K562 (cell line): ENCODE data around the gene LARP4B. TPM values are rescaled to one million over a fixed set of nuclear protein-coding genes. Genes with fewer than 3 reads are reported as not detected.

Experiments used
- ATAC-seq: fragments of 200-7000 bp; cut with Tn5 transposase; 3 replicates; pipeline ENCODE4 v1.9.1; 2020; ENCODE audit warnings: moderate library complexity
- BruUV-seq: library from RNA; stranded (reverse); fragments of 400-500 nt; replicated peaks from 2 replicates; lab custom pipeline; 2021; lab: Mats Ljungman, UMichigan
- CTCF ChIA-PET: fragments of 300-600 bp; formaldehyde crosslinking; extraction: SDS; loops from one replicate; lab custom pipeline; 2021; ENCODE audit warnings: low intra/inter-chr PET ratio; lab: Yijun Ruan, JAX
- POLR2A ChIA-PET: fragments of 300-600, 350-650 bp; sonication (Branson Sonifier 250); formaldehyde crosslinking; extraction: SDS; loops from one replicate; lab custom pipeline; 2021; ENCODE audit warnings: antibody characterized with exemption, inconsistent platforms; lab: Yijun Ruan, JAX
- DNase-seq, 4 experiments: peaks; one replicate each; pipeline versions ENCODE4 v3.0.0 to v3.0.0-alpha.2; 2011 to 2018; ENCODE audit warnings: low spot score in 3 of 4, mixed read lengths in 3 of 4; ENCODE audit errors: extremely low read depth in 1 of 4
- FAIRE-seq: peaks from 2 replicates; lab custom pipeline; 2011; peaks lifted over from hg19 to GRCh38; lab: Jason Lieb, UNC
- H2AFZ ChIP-seq: 2 replicates; pipeline ENCODE4 v1.6.0; 2011; ENCODE audit warnings: low read depth, low read length, control low read depth, inconsistent platforms
- H3K27ac ChIP-seq: fragments of 200-600 bp; 3 replicates; pipeline ENCODE4 v1.8.0; 2011; ENCODE audit warnings: low read depth, mild to moderate bottlenecking, control low read depth, inconsistent platforms, low read length, moderate library complexity, mixed read lengths; ENCODE audit errors: extremely low read depth
- H3K27me3 ChIP-seq, 2 experiments: fragments of 300-600 bp in 1 of 2; 2 replicates in 1 of 2; 3 replicates in 1 of 2; pipeline versions ENCODE4 v1.6.0 to v1.8.0; 2011; ENCODE audit warnings: inconsistent platforms in 2 of 2, low read length in 2 of 2, mild to moderate bottlenecking in 1 of 2, mixed read lengths in 1 of 2, moderate library complexity in 1 of 2; ENCODE audit not compliant: control insufficient read depth in 2 of 2, insufficient read depth in 2 of 2
- H3K36me3 ChIP-seq: fragments of 300-600 bp; 3 replicates; pipeline ENCODE4 v1.8.0; 2011; ENCODE audit warnings: mild to moderate bottlenecking, low read length, inconsistent platforms; ENCODE audit not compliant: control insufficient read depth, insufficient read depth
- H3K4me1 ChIP-seq, 2 experiments: fragments of 200-600 bp in 1 of 2; replicated peaks in 1 of 2; 2 replicates in 1 of 2; 3 replicates in 1 of 2; pipeline versions ENCODE4 v1.5.1 to v1.8.0; 2011; ENCODE audit warnings: inconsistent platforms in 2 of 2, low read length in 2 of 2, mild to moderate bottlenecking in 1 of 2, mixed read lengths in 1 of 2, moderate library complexity in 1 of 2; ENCODE audit not compliant: control insufficient read depth in 2 of 2, insufficient read depth in 2 of 2
- H3K4me2 ChIP-seq: 2 replicates; pipeline ENCODE4 v1.6.1; 2011; ENCODE audit warnings: low read length, control low read depth, inconsistent platforms, mixed read lengths; ENCODE audit not compliant: insufficient read depth
- H3K4me3 ChIP-seq: fragments of 200-600 bp; sonication (generic), shearing (Covaris generic); 2 replicates; pipeline ENCODE4 v1.5.1; 2016; ENCODE audit warnings: control low read depth, inconsistent platforms
- H3K79me2 ChIP-seq: fragments of 200-600 bp; 3 replicates; pipeline ENCODE4 v1.8.0; 2011; ENCODE audit warnings: low read length, inconsistent platforms; ENCODE audit not compliant: control insufficient read depth, insufficient read depth
- H3K9ac ChIP-seq, 2 experiments: 2 replicates each; pipeline versions ENCODE4 v1.6.0 to v1.6.1; 2011; ENCODE audit warnings: low read depth in 2 of 2, low read length in 2 of 2, control low read depth in 1 of 2, inconsistent platforms in 1 of 2, mild to moderate bottlenecking in 1 of 2, mixed read lengths in 1 of 2; ENCODE audit not compliant: insufficient read depth in 1 of 2
- H3K9me1 ChIP-seq: one replicate; pipeline ENCODE4 v1.6.0; 2011; ENCODE audit warnings: inconsistent platforms, mild to moderate bottlenecking, low read length, moderate library complexity; ENCODE audit not compliant: control insufficient read depth, insufficient read depth
- H3K9me3 ChIP-seq: replicated peaks from 2 replicates; pipeline ENCODE4 v1.5.1; 2011; ENCODE audit warnings: low read depth, low read length, inconsistent platforms; ENCODE audit not compliant: control insufficient read depth, insufficient read depth
- H4K20me1 ChIP-seq: replicated peaks from 2 replicates; pipeline ENCODE4 v1.6.1; 2011; ENCODE audit warnings: low read length, inconsistent platforms, mixed read lengths; ENCODE audit not compliant: control insufficient read depth, insufficient read depth
- CHD7 ChIP-seq: fragments of 200-600 bp; sonication (generic); IDR thresholded peaks from one replicate; pipeline ENCODE4 v1.6.1; 2012; ENCODE audit warnings: mild to moderate bottlenecking, low read depth, low read length, inconsistent platforms
- E2F5 ChIP-seq: sonication (generic); formaldehyde crosslinking; IDR thresholded peaks from 2 replicates; pipeline ENCODE4 v1.8.0; 2022; ENCODE audit warnings: mild to moderate bottlenecking, missing genetic modification reagents
- TSHZ1 ChIP-seq: fragments of 250-450 bp; sonication (Bioruptor Pico); IDR thresholded peaks from 2 replicates; pipeline ENCODE4 v1.4.0; 2020; ENCODE audit warnings: mild to moderate bottlenecking, moderate library complexity
- ZFPM2 ChIP-seq: fragments of 250-450 bp; sonication (Bioruptor Pico); IDR thresholded peaks from 2 replicates; pipeline ENCODE4 v1.5.1; 2022; ENCODE audit warnings: mild to moderate bottlenecking
- WGBS: fragments of 100-300 bp; shearing (Covaris generic); methylation state at CpG from one replicate; pipeline ENCODE4 v1.1.6; 2016; ENCODE audit warnings: low coverage, mixed read lengths; ENCODE audit not compliant: insufficient coverage; ENCODE audit errors: missing lambda C conversion rate; 5-methylcytosine and 5-hydroxymethylcytosine counted together
- in situ Hi-C: fragments of 300-500 bp; cut with MboI; formaldehyde crosslinking; loops from 4 replicates; pipeline ENCODE4 v1.15.0; 2018; ENCODE audit warnings: inconsistent platforms, mixed read lengths
- intact Hi-C: fragments of 100-400 bp; cut with micrococcal nuclease; formaldehyde crosslinking; loops from 2 replicates; pipeline ENCODE4 v1.14.2; 2022
- polyA plus RNA-seq, 8 experiments: library from polyadenylated mRNA; depleted of rRNA in 4 of 8; stranded (reverse) in 5 of 8; unstranded in 3 of 8; fragments of >200 nt; fragmentation: Nextera tagmentation in 2 of 8; fragmentation: Illumina TruSeq in 1 of 8; extraction: Ambion mirVana in 2 of 8; extraction: Trizol in 1 of 8; gene quantifications; 2 replicates each; pipeline versions ENCODE4 v1.2.1 to v1.2.3, GENCODE V29; 2011 to 2014; ENCODE audit warnings: inconsistent platforms in 1 of 8, missing spikeins in 1 of 8
- total RNA-seq, 7 experiments: library from RNA; depleted of rRNA in 6 of 7; stranded (reverse); fragments of >200 nt in 6 of 7; fragmentation: Illumina TruSeq in 2 of 7; extraction: Trizol in 2 of 7; gene quantifications; 2 replicates each; pipeline versions ENCODE4 v1.2.1 to v1.2.3, GENCODE V29; 2011 to 2021; ENCODE audit warnings: low replicate concordance in 1 of 7

Gene LARP4B
- total and polyA plus RNA-seq, 9 of the 15 experiments (the other 6 are each of a cell fraction or from before 2014, with no cell fraction given): 11.8 to 130 (median 42.6) TPM

- TF ChIP-seq TSHZ1 (CRISPR knock-in tag): no peak
- TF ChIP-seq, all 486 proteins: peak for 0
Observed at GRCh38 chr10:813286-813685, 118.2 kb downstream of the LARP4B start (continued).

- H3K27ac ChIP-seq: no peak overlapping the region
- H3K36me3 ChIP-seq: peaks cover 94% of the 10 kb centered on the region
- intact Hi-C loops (no loop called here), in situ Hi-C loops (no loop called here)
- no peak overlapping the region for H3K4me2 ChIP-seq
- H3K4me3 ChIP-seq: no peak overlapping the region
- WGBS: 88% methylated on average over 13 of the region's 19 CpGs
- H3K9me1 ChIP-seq: no peaks in the 10 kb centered on the region
- H4K20me1 ChIP-seq: 0 out of 2 replicates have a peak, but pooled peaks cover 3% of the 10 kb centered on the region
- no peak overlapping the region for H3K9ac ChIP-seq
- no TSS peak for BruUV-seq
- no peaks in the 10 kb centered on the region for H3K27me3 ChIP-seq
- CTCF ChIA-PET: interaction anchor here (0.6 kb wide), 1 partner anchor 21 kb away, joined by 3 read pairs; no protein-coding TSS in a partner anchor
- POLR2A ChIA-PET: interaction anchor here (1.5 kb wide), 1 partner anchor 11 kb away, joined by 7 read pairs; no protein-coding TSS in a partner anchor
- ATAC-seq (no peak), DNase-seq (no peak), FAIRE-seq (no peak)
- H3K4me1 ChIP-seq: peaks cover 0 to 3% of the 10 kb centered on the region in 2 experiments; a peak in 1 of 5 replicates
- no peak overlapping the region for H2AFZ ChIP-seq
- no peaks in the 10 kb centered on the region for H3K9me3 ChIP-seq
- no peaks in the 10 kb centered on the region for H3K79me2 ChIP-seq
- TF ChIP-seq ZFPM2 (no peak), E2F5 (no peak), CHD7 (no peak)
Observed at GRCh38 chr10:812787-813186, 118.7 kb downstream of the LARP4B start.
